ENCODE data around the gene ROR2.
"Not testable (repeated sequence)": the region's sequence is repeated elsewhere in the genome, so short reads cannot be mapped to it uniquely, and the experiment has no call there.

The ROR2 gene

DNA sequence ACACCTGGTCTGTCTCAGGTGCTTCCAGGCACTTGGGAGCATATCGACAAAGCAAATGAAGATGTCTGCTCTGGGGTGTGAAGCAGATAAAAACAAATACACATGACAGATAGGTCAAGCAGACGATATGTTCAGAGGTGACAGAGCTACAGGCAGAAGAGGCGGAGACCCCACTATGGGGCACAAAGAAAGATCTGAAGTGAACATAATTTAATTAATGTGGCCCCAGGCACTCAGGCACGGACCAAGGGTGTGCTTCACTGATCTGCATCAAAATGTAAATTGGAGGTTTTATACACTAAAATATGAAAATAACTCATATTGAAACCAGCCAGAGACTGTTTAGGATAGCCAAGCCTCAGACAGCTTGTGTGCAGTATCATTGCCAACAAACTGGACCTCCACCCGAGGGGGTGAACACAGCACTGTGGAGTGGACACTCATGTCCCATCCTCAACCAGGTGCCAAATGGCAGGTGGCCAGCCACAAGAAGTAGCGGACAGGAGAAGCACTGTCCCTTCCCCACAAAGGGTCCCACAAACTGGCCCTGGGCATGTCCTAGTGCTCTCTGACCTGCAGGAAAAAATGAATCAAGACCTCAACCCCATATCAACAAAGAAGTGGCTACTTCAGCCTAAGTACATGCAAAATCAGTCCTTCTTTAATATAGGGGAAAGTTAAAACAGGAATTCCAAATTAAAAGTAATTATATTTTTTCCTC is 29.2 kb downstream of the ROR2 start:
- no peak for DNase-seq

DNA sequence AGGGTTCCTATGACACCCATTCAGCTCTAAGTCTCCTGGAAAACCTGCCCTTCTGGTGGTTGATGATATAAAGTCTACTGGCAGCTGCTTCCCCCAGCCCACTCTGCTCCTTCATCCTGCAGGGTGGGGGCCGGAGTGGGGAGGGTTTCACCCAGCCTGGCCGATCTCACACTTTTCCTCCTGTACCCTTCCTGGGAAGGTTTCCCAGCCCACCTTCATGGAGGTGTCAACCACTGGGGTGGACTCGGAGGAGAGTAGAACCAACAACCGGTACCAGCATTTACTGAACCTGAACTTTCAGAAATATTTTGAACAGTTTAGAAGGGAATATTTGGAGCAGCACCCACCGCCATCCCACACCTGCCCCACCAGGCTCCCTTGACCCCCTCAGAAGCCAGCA is 30.4 kb downstream of the ROR2 start:
- no peak for DNase-seq

DNA sequence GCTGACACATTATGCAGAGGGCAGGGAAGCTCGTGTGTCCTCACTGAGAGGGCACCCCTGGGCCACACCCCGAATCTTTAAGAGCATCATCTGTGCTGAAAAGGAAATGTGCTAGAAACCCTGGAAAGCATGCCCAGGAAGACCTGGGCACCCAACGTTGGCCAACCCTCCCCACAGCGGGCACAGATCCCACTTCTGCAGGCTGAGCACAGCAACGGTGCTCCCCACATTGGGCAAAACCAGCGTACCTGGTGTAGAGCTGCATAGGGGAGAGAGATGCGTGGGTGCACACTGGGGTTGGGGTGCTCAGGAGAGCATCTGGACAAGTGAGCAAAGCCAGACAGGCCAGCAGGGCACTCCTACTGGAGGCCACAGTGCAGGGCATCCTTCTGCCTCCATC is 32.6 kb downstream of the ROR2 start:
- no peak for DNase-seq

DNA sequence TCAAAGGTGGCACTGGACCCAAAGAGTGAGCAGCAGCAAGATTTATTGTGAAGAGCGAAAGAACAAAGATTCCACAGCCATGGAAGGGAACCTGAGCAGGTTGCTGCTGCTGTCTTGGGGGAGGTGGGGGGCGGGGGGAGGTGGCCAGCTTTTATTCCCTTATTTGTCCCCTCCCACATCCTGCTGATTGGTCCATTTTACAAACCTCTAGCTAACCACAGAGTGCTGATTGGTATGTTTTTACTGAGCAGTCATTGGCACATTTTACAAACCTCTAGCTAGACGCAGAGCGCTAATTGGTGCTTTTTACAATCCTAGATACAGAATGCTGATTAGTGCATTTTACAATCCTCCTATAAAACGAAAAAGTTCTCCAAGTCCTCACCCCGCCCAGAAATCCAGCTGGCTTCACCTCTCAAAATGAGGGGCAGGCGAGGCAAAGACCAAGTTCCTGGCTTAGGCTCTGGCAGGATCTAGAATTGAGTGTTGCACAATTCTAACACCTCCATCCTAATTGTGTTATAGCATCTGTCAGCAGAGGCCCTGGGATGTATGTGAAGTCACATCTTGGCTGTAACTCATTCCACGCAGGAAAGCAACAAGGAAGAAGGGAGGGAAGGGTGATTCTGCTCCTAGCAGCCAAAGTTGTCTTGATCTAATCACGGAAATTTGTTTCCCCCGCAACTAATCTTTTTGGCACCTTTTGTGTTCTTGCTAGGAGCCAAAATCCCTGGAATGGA is 34.3 kb downstream of the ROR2 start:
- DNase-seq, result no peak

DNA sequence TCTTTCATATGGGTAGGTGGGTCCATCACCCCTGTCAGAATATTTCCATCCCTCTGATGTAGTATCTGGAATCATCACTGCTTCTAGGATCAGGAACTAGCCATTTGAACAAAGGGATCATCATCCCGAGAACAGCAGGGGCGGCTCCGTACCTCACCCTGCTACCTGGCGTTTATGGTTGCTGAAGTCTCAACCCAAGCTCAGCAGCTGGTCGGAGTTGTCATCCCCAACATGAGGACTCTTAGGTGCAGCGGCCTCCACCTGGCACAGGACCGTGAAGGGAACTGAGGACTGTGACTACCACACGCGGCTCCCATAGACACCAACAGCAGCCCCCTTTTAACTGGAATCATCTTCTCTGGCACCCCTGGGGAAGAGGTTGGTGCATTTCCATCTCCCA is 35.1 kb downstream of the ROR2 start:
- no peak for DNase-seq

DNA sequence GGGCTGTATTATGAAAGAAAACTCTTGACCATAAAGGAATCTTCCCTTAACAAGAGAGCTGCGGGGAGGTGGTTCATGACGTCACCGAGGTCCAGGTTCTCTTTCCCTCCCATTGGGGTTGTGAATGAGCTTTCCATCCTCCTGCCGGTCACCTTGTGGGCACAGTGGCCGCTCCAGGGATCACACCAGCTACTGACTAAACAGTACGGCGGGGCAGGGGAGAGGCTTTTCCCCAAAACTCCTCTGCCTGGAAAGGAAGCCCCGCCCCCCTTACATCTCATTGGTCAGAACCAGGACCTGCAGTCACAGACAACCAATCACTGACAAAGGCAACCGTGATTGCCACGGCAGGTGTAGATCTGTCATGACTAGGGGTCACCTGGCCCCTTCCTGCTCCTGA is 35.6 kb downstream of the ROR2 start:
- DNase-seq, result no peak

DNA sequence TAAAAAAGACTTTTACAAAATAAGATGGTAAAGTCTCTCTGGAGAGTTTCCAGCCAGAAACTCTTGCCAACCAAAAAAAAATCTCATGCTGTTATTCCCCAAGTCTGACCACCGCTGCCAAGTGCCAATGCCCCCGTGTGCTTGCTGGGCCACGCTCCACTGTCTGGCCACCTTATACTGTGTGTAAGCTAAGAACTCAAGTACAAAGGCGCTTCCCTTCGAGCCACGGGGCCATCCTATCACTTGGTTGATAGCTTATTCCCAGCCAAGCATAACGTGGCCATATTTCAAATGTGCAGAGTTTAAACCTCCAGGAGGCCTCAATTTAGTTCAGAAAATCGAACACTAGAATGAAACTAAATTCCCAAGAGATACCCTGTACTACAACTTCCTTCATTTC is 36.0 kb downstream of the ROR2 start:
- no peak for DNase-seq

DNA sequence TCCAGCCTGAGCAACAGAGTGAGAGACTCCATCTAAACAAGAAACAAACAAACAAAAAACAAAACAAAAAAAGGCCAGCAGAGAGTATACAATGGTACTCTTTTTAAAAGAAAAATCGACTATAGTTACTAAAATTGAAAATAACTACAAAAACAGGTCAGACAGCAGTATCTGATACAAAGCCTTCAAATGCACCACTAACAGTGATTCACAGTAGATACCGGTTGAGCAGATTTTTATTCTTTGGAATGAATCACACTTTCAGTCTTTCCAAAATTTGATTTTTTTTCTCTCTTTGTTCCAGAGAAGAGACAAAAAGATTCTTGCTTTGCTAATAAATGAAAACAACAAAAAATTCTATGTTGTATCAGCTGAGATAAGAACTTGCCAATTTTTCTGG is 36.9 kb downstream of the ROR2 start:
- no peak for DNase-seq

DNA sequence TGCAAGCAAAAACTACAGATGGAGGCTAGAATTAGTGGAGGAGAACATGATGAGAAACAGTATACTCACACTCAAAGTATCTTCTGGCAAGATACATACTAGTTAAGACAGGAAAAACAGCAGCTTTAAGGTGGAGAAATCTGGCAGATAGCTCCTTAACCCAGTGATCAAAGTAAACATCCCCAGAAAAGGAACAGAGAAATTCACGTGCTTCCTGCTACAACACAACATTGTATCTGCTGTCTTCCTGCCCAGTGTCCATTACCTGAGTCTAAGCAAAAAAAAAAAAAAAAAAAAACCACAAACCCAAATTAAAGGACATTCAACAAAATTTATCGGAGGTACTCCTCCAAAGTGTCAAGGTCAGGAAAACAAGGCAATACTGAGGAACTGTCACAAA is 38.4 kb downstream of the ROR2 start:
- DNase-seq, result no peak

DNA sequence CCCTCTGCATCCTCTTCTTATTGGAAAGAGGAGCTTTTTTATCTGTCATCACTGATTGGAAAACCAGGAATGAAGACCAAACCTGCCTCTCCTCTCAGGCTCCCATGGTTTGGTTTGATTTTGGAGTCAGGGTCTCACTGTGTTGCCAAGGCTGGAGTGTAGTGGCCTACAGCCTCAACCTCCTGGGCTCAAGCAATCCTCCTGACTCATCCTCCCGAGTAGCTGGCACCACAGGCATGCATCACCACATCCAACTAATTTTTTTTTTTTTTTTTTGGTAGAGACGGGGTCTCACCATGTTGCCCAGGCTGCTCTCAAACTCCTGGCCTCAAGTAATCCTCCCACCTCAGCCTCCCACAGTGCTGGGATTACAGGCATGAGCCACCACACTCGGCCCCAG is 40.8 kb downstream of the ROR2 start:
- DNase-seq, result not testable (repeated sequence)

DNA sequence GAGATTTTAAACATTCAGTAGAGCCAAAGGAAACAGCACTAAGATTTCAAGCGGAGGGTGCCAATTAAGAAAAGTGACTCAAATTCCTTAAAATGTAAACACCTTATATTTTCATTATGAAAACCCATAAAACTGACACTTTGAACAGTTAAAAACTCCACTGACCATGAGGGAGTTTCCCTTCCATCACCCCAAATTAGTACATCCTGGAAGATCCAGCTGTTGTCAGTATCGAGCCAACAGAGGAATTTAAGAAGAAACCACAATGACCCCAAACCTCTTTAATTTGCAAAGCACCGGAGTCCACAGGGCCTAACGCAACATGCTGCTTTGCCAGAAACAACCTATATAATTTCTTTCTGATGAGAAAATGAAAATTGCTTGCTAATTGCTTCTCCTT is 41.3 kb downstream of the ROR2 start:
- no peak for DNase-seq

DNA sequence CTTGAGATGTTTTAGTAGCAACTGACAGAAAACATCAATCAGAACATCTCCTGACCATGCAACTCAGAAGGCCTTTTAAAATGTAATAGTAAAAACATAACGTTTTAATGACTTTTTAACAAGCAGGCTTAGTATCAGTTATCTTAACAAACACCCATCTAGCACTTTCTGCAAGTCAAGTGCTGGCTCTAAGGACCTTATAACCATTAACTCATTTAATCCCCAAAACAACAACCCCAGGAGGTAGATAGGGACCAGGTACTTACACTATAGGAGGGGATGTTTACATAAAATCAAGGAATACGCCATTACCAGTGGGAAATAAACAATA is 41.8 kb downstream of the ROR2 start:
- no peak for DNase-seq

DNA sequence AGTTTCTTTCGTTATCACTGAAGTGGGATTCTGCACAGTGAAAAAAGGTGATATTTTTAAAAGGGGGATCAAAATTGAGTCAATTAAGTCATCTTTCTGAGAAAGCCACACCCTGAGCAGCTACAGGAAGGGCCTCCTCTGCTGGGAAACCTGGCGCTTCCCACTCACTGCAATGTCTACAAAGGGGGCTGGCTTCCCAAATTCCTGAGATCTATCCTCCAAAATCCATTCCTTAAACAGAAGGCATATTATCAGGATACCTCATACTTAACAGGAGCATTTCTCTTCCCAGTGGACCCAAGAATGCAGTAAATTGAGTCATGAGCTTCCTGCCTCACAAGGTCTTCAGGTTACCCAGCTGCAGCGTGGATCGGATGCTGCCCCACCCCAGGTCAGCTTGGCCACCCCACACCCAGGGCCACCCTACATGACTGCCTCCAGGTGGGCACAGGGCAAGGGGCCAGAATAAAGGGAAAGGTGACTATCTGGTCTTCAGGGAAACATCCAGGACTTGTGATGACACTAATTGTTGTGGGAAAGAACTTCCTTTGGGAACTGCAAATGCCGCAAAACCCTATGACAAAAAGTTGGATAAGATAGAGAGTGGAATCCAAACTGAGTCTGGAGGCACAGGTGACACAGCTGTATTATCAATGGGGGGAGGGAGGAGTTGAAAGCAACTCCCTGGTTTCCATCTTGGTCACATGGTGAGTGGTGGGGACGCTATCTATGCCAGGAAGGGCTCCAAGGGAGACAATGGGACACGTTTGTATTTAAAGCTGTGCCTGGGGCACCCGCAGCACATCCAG is 42.3 kb downstream of the ROR2 start:
- DNase-seq, result no peak

DNA sequence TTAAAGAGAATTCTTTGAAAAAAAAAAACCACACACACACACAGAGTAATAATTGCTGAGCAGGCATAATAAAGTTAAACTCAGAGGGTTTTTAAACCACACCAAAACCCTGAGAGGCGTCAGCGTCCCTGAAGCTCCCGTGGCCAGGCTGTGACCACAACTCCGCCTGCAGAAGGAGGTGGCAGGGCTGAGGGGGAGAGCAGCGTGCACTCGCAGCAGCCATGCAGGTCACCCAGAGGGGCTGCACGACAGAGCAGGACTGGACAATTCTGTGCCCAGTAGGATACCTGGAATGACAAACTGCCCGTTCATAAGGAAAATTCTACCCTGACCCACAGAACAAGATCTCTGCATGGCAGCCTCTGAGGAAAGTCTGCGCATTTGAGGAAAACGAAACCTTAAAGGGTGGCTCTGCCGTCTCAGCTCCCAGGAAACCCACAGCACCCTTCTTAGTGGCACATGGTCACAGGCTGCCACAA is 44.0 kb downstream of the ROR2 start:
- DNase-seq, result no peak

DNA sequence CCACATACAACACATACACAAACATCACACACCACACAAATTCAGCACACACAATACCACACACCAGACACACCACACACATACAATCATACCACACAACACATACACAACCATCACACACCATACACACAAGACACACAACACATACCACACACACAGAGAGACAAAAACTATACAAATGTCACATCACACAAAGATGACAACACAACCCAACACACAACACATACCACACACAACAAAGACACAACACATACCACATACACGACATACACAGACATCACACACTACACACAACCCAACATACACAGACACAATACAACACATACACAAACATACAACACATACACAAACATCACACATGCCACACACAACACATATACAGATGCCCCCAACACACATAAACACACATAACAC is 44.8 kb downstream of the ROR2 start:
- DNase-seq, result no peak

DNA sequence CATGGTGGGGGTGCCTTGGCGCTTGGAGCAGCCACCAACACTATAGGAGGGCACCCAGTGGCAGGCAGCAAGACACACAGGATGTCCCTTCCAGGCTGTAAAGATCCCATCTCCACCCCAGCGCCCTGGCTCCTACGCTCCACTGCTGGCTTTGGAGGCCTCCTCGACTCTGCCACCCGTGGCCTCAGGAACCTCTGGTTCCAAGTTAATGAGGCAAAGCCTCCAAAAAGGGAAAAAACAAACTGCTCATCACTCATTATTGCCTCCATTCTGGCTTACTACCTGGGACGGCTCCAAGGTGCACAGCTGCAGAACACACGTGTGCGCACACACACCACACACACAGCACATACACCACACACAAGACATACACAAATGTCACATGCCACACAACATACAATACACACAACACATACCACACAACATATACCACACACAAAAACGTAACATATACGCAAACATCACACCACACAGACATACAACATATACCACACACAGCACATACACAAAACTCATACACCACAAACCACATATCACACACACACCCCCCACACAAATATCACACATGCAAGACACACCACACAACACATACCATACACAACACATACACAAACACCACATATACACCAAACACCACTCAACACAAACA is 45.3 kb downstream of the ROR2 start:
- DNase-seq, result no peak

DNA sequence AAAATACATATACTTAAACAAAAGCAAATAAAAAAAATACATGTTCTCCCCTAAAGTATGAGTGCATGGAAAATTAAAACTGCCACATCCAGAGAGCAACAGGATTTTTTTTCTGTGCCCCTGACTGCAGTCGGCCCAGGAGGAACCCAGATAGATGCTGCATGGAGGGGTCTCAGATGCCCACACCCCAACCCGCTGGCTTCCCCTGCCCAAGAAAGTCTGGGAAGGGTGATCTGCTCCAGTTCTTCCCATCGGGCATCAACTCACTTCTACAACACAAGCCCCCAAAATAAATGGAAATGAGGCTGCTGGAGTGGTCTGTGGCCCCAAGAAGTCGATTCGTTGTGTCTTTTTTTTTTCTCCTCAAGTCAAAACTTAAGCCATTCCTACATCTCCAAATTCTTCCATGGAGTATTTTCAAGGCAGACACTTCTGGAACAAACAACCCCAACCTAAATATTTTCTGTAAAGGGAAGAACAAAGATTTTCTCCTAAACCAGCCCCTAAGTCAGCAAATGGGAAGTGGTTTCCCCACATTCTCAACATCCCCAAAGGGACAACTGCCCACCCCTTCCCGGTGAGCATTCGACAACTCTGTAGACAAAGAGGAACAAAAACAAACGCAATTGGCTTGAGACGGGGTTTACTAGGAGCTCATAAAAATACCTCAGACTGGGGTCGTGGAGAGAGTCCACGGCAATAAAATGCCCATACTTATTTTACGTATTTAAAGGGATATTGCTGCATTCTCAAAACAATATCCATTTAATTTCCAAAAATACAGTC is 46.7 kb downstream of the ROR2 start:
- DNase-seq, result no peak

DNA sequence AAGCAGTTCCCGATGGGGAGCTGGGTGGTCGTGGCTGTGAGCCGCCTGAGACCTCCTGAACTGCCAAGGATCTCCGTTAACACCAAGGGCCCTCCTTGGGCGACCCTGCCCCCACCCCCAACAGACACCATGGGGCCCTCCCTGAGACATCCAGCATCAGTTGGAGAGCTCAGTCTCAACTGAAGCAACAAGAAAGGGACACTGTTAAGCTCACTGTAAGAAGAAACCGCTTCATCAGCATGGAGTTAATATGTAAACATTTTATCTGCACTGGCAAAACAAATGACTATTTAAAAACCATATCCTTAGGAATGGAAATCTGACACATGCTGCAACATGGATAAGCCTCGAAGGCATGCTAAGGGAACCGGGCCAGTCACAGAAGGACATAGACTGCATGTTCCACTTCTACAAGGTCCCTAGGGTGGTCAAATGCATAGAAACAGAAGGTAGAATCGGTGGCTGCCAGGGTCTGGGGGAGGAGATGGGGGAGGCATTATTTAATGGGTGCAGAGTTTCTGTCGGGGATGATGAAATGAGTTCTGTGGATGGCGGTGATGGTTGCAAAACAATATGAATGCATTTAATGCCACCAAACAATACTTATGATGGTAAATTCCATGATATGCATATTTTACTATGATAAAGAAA is 47.4 kb downstream of the ROR2 start:
- no peak for DNase-seq

DNA sequence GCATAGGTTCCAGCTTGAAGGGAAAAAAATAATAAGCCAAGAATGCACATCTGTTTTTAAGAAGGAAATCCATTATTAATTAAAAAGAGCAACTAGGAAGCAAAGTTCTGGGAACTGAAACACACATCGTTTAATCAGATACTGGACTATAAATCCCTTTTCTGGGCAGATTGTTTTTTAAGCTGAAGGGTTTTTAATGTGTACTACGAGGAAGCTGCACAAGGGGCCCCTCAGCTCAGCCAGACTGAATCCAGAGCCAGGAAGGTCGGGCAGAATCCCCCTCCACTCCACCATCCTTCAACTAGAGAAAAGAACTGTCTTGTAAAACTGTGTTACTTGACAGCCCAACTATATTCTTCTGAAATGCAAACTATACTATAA is 49.2 kb downstream of the ROR2 start:
- no peak for DNase-seq

DNA sequence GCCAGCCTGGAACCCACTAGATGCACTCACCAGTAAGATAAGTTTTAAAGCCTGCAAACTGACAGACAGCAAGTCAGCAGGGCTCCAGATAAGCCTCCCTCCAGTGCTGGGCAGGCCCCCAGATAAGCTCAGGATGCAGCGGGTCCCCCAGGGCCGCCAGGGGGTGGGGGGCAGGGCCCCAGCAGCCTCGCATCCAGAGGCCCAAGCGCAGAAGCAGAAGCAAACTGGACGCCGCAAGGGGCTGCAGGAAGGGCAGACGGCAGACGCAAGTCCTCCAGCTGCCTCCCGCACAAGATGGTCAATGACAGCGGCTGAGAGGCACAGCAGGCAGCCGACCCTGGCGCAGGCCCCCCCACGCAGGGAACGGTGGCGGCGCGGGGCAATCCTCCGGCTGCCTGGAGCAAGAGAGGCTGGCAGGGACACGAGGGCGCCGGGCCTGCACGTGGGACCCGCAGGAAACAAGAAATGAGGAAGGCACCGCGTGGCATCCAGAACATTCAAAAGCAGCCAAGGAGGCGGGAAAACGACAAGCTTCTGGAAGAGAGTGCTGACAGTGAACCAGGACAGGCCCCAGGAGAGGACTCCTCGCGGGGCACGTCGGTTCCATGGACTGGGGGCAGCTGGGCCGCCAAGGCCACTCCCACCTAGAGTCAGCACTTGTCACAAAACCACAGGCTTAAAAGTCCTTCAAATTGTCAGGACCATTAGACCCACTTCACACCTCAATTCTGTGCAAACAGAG is 49.8 kb downstream of the ROR2 start:
- DNase-seq, result peak; percentile 61 to 75

DNA sequence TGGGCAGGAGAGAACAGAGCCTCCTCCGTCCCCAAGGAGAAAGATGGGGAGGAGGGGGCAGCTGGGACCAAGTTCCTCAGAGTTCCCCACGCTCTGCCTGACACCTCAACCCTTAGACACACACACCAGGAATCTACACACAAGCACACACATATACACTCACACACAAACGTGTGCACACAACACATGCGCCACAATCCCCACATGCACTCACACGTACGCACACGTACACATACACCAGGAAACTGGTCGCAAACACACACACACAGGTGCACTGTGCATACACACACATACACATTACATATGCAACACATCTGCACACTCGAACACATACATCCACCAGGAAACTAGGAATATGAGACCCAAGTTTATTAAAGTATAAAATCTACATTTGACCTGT is 50.4 kb downstream of the ROR2 start:
- no peak for DNase-seq

Measured in NCI-H524 (cell line).